Neuronal stem cell (in vitro differentiated cells): ENCODE data around the gene KAT5.

ENCODE experiments used
- DNase-seq: peaks from one replicate; pipeline ENCODE4 v3.0.0-alpha.2; 2013; ENCODE audit warnings: low spot score
- H2AFZ ChIP-seq: one replicate; pipeline ENCODE4 v1.6.1; 2013; ENCODE audit warnings: mild to moderate bottlenecking, low read length, inconsistent platforms
- H2AK5ac ChIP-seq: 2 replicates; pipeline ENCODE4 v1.6.1; 2013; ENCODE audit warnings: low read depth, mild to moderate bottlenecking, inconsistent platforms, low read length, moderate library complexity, mixed read lengths
- H2BK120ac ChIP-seq: 2 replicates; pipeline ENCODE4 v1.6.1; 2013; ENCODE audit warnings: low read depth, mild to moderate bottlenecking, inconsistent platforms, low read length, moderate library complexity, mixed read lengths
- H2BK12ac ChIP-seq: one replicate; pipeline ENCODE4 v1.6.1; 2013; ENCODE audit warnings: low read length, inconsistent platforms
- H2BK15ac ChIP-seq: 2 replicates; pipeline ENCODE4 v1.6.1; 2013; ENCODE audit warnings: mild to moderate bottlenecking, low read length, inconsistent platforms, mixed read lengths
- H2BK5ac ChIP-seq: one replicate; pipeline ENCODE4 v1.6.1; 2013; ENCODE audit warnings: inconsistent platforms, mild to moderate bottlenecking, low read length, moderate library complexity
- H3K14ac ChIP-seq: one replicate; pipeline ENCODE4 v1.6.1; 2013; ENCODE audit warnings: low read length, inconsistent platforms
- H3K18ac ChIP-seq: 2 replicates; pipeline ENCODE4 v1.6.1; 2013; ENCODE audit warnings: low read length, inconsistent platforms
- H3K23ac ChIP-seq: 2 replicates; pipeline ENCODE4 v1.6.1; 2013; ENCODE audit warnings: low read depth, mild to moderate bottlenecking, mixed read lengths, low read length, inconsistent platforms; ENCODE audit not compliant: poor library complexity
- H3K27ac ChIP-seq: replicated peaks from 3 replicates; pipeline ENCODE4 v1.5.1; 2013; ENCODE audit warnings: low read length, inconsistent platforms
- H3K27me3 ChIP-seq, 3 experiments: 2 replicates each; pipeline ENCODE4 v1.6.1; 2013; ENCODE audit warnings: low read length in 3 of 3, mild to moderate bottlenecking in 2 of 3, inconsistent platforms in 1 of 3, low read depth in 1 of 3, mixed read lengths in 1 of 3, moderate library complexity in 1 of 3; ENCODE audit not compliant: control insufficient read depth in 3 of 3, insufficient read depth in 3 of 3
- H3K36me3 ChIP-seq, 2 donors: replicated peaks in 1 of 2; 2 replicates each; pipeline ENCODE4 v1.6.1; 2013; ENCODE audit warnings: low read length in 2 of 2; ENCODE audit not compliant: control insufficient read depth in 2 of 2, insufficient read depth in 2 of 2
- H3K4ac ChIP-seq: 2 replicates; pipeline ENCODE4 v1.6.1; 2013; ENCODE audit warnings: inconsistent platforms, mild to moderate bottlenecking, low read length, moderate library complexity
- H3K4me1 ChIP-seq, 2 donors: 1 replicate in 1 of 2; 2 replicates in 1 of 2; pipeline ENCODE4 v1.6.1; 2013; ENCODE audit warnings: low read length in 2 of 2, low read depth in 1 of 2; ENCODE audit not compliant: control insufficient read depth in 2 of 2, insufficient read depth in 1 of 2
- H3K4me2 ChIP-seq: one replicate; pipeline ENCODE4 v1.6.1; 2013; ENCODE audit warnings: mild to moderate bottlenecking, low read length, inconsistent platforms; ENCODE audit not compliant: insufficient read depth, poor library complexity, severe bottlenecking
- H3K4me3 ChIP-seq, 2 donors: 2 replicates each; pipeline ENCODE4 v1.5.1; 2013; ENCODE audit warnings: low read length in 2 of 2, mild to moderate bottlenecking in 2 of 2, inconsistent platforms in 1 of 2, moderate library complexity in 1 of 2
- H3K79me1 ChIP-seq: one replicate; pipeline ENCODE4 v1.6.1; 2013; ENCODE audit warnings: low read depth, mild to moderate bottlenecking, inconsistent platforms, low read length, moderate library complexity
- H3K9ac ChIP-seq: one replicate; pipeline ENCODE4 v1.6.1; 2013; ENCODE audit warnings: mild to moderate bottlenecking, low read depth, low read length, inconsistent platforms; ENCODE audit not compliant: poor library complexity
- H3K9me3 ChIP-seq, 2 donors: replicated peaks in 1 of 2; 2 replicates each; pipeline versions ENCODE3 to v1.6.1; 2013; ENCODE audit warnings: low read length in 2 of 2, mild to moderate bottlenecking in 2 of 2, inconsistent platforms in 1 of 2, low read depth in 1 of 2, mixed read lengths in 1 of 2, moderate library complexity in 1 of 2; ENCODE audit not compliant: control insufficient read depth in 2 of 2, insufficient read depth in 1 of 2
- H4K8ac ChIP-seq: one replicate; pipeline ENCODE4 v1.6.1; 2013; ENCODE audit warnings: low read depth, mild to moderate bottlenecking, inconsistent platforms, low read length, moderate library complexity
- H4K91ac ChIP-seq: one replicate; pipeline ENCODE4 v1.6.1; 2013; ENCODE audit warnings: low read length, low read depth, mild to moderate bottlenecking, inconsistent platforms; ENCODE audit not compliant: poor library complexity
- WGBS, 2 donors: extraction: QIAGEN DNeasy Blood & Tissue Kit; methylation state at CpG; one replicate each; pipeline ENCODE4 v1.1.7; 2013; ENCODE audit warnings: missing lambda C conversion rate in 2 of 2, mixed read lengths in 1 of 2; ENCODE audit not compliant: insufficient read length in 2 of 2, insufficient replicate concordance in 1 of 2; ENCODE audit errors: extremely low coverage in 2 of 2; 5-methylcytosine and 5-hydroxymethylcytosine counted together

KAT5 gene

GRCh38 chr11:65708451-65708850 is 3.6 kb upstream of the KAT5 start:
- Histone ChIP-seq H3K4me2 (no peak overlapping the region), H3K36me3 (peaks cover 7 to 9% of the 10 kb centered on the region in 2 donors), H2AK5ac (no peak overlapping the region), H3K27ac (no peak overlapping the region), H3K18ac (no peak overlapping the region), H3K4me1 (peaks cover 5 to 6% of the 10 kb centered on the region in 2 donors), H3K23ac (no peak overlapping the region), H3K9ac (no peak overlapping the region), H3K14ac (no peak overlapping the region), H2BK5ac (no peak overlapping the region), H2AFZ (no peak overlapping the region), H3K4ac (no peak overlapping the region), H3K27me3 (peaks cover 0 to 5% (median 2%) of the 10 kb centered on the region in 3 experiments), H3K4me3 (no peak overlapping the region), H4K91ac (no peak overlapping the region), H3K9me3 (peaks cover 0 to 2% of the 10 kb centered on the region in 2 donors), H3K79me1 (peaks cover 6% of the 10 kb centered on the region), H4K8ac (no peak overlapping the region), H2BK12ac (no peak overlapping the region), H2BK120ac (no peak overlapping the region), H2BK15ac (no peak overlapping the region)
- no CpG with 5 or more reads among the region's 5 CpGs for WGBS, 2 donors
- no peak for DNase-seq

GRCh38 chr11:65709661-65710060 is 2.4 kb upstream of the KAT5 start:
- WGBS, 2 donors: no CpG with 5 or more reads among the region's 8 CpGs
- Histone ChIP-seq H3K4me3 (no peak overlapping the region), H3K27me3 (peaks cover 0 to 2% (median under 1%) of the 10 kb centered on the region in 3 experiments), H2AK5ac (no peak overlapping the region), H2BK5ac (no peak overlapping the region), H2AFZ (peak overlapping the region; percentile 20), H4K8ac (no peak overlapping the region), H3K36me3 (peaks cover 19 to 21% of the 10 kb centered on the region in 2 donors), H3K23ac (no peak overlapping the region), H3K4ac (no peak overlapping the region), H2BK15ac (no peak overlapping the region), H3K27ac (no peak overlapping the region), H3K4me2 (no peak overlapping the region), H2BK12ac (no peak overlapping the region), H3K9ac (no peak overlapping the region), H4K91ac (no peak overlapping the region), H3K79me1 (peaks cover 6% of the 10 kb centered on the region), H3K9me3 (peaks cover 0 to 2% of the 10 kb centered on the region in 2 donors), H3K4me1 (peaks cover 5 to 6% of the 10 kb centered on the region in 2 donors), H3K14ac (no peak overlapping the region), H3K18ac (no peak overlapping the region), H2BK120ac (no peak overlapping the region)
- no peak for DNase-seq

GRCh38 chr11:65710421-65710820 is 1.6 kb upstream of the KAT5 start:
- Histone ChIP-seq H2BK12ac (no peak overlapping the region), H3K18ac (no peak overlapping the region), H2BK120ac (no peak overlapping the region), H4K8ac (no peak overlapping the region), H3K14ac (no peak overlapping the region), H3K4me1 (peaks cover 5 to 6% of the 10 kb centered on the region in 2 donors), H3K9ac (no peak overlapping the region), H3K79me1 (peaks cover 6% of the 10 kb centered on the region), H3K9me3 (peaks cover 0 to 2% of the 10 kb centered on the region in 2 donors), H2AK5ac (no peak overlapping the region), H3K4me2 (no peak overlapping the region), H3K23ac (no peak overlapping the region), H4K91ac (no peak overlapping the region), H3K4me3 (no peak overlapping the region), H2AFZ (no peak overlapping the region), H2BK5ac (no peak overlapping the region), H3K27me3 (peaks cover 0 to 2% (median 0%) of the 10 kb centered on the region in 3 experiments), H3K27ac (no peak overlapping the region), H2BK15ac (no peak overlapping the region), H3K36me3 (peaks cover 25 to 29% of the 10 kb centered on the region in 2 donors), H3K4ac (no peak overlapping the region)
- no CpG with 5 or more reads among the region's 3 CpGs for WGBS, 2 donors
- DNase-seq: no peak

DNA sequence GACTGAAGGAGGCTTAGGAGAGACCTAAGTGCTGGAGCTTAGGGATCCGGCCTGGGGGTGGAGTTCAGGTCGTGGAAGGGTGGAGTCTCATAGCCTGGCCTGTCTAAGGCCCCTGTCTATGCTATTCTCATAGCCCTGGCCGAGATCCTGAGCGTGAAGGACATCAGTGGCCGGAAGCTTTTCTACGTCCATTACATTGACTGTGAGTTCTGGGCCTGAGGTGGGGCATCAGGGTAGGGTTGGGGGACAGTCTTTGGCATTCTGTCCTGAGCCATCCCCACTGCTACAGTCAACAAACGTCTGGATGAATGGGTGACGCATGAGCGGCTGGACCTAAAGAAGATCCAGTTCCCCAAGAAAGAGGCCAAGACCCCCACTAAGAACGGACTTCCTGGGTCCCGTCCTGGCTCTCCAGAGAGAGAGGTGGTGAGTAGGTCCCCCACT is 603 bp downstream of the KAT5 start:
- Histone ChIP-seq H3K27ac (peak overlapping the region; percentile 32), H3K18ac (no peak overlapping the region), H3K79me1 (peaks cover 6% of the 10 kb centered on the region), H3K4me2 (peak overlapping the region; percentile 51), H3K23ac (no peak overlapping the region), H2BK5ac (no peak overlapping the region), H3K4me3 (peak overlapping the region; percentile 57 to 98), H2BK12ac (no peak overlapping the region), H3K14ac (no peak overlapping the region), H2BK120ac (no peak overlapping the region), H4K8ac (no peak overlapping the region), H3K4ac (no peak overlapping the region), H2AFZ (peak overlapping the region; percentile 95), H3K27me3 (no peaks in the 10 kb centered on the region), H3K4me1 (peaks cover 5 to 6% of the 10 kb centered on the region in 2 donors), H4K91ac (no peak overlapping the region), H2AK5ac (peak overlapping the region; percentile 19), H3K9ac (peak overlapping the region; percentile 86), H2BK15ac (no peak overlapping the region), H3K36me3 (peaks cover 39 to 51% of the 10 kb centered on the region in 2 donors), H3K9me3 (peaks cover 0 to 2% of the 10 kb centered on the region in 2 donors)
- no peak for DNase-seq
- no CpG with 5 or more reads among the region's 11 CpGs for WGBS, 2 donors
